SK-N-MC (cell line): ENCODE data around the gene PLXNA4.

Experiments used
- EZH2 ChIP-seq: fragments of 200-600 bp; sonication (generic); IDR thresholded peaks from one replicate; pipeline ENCODE4 v1.6.1; 2017; ENCODE audit warnings: antibody characterized with exemption
- FOXP2 ChIP-seq: optimal IDR thresholded peaks from 2 replicates; pipeline ENCODE3; 2011; ENCODE audit warnings: mild to moderate bottlenecking, moderate library complexity; ENCODE audit not compliant: insufficient read depth; ENCODE audit errors: extremely low read length, control extremely low read depth
- POLR2AphosphoS5 ChIP-seq: IDR thresholded peaks from 2 replicates; pipeline ENCODE4 v1.6.1; 2012; ENCODE audit warnings: mild to moderate bottlenecking, low read depth, low read length, borderline replicate concordance

DNA sequence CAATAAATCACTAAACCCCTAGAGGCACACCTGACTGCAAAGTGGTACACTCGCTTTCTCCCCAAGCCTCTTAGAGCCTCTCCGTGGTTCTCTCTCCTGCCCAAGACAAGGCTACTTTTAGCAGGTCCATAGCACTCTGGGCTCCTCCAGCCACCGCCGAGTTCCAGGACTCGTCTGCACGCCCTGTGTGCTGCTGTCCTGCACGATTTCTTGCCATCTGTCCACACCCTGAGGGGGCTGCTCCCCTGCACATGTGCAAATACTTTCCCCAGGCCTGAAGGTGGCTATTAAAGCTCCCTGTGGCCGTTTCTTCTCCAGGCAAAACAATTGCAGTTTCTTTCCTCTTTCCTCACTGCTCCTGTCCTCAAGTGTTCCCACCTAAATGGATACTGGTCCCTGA is 414.3 kb downstream of the PLXNA4 start:
- TF ChIP-seq POLR2AphosphoS5 (no peak), EZH2 (no peak), FOXP2 (no peak)
